AG08395 (cell line): ENCODE measurements around the gene DMPK.

Experiments used
- DNase-seq: peaks from one replicate; pipeline ENCODE4 v3.0.0; 2012; ENCODE audit warnings: mixed read lengths, low spot score

Gene DMPK, protein sequence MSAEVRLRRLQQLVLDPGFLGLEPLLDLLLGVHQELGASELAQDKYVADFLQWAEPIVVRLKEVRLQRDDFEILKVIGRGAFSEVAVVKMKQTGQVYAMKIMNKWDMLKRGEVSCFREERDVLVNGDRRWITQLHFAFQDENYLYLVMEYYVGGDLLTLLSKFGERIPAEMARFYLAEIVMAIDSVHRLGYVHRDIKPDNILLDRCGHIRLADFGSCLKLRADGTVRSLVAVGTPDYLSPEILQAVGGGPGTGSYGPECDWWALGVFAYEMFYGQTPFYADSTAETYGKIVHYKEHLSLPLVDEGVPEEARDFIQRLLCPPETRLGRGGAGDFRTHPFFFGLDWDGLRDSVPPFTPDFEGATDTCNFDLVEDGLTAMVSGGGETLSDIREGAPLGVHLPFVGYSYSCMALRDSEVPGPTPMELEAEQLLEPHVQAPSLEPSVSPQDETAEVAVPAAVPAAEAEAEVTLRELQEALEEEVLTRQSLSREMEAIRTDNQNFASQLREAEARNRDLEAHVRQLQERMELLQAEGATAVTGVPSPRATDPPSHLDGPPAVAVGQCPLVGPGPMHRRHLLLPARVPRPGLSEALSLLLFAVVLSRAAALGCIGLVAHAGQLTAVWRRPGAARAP

DNA sequence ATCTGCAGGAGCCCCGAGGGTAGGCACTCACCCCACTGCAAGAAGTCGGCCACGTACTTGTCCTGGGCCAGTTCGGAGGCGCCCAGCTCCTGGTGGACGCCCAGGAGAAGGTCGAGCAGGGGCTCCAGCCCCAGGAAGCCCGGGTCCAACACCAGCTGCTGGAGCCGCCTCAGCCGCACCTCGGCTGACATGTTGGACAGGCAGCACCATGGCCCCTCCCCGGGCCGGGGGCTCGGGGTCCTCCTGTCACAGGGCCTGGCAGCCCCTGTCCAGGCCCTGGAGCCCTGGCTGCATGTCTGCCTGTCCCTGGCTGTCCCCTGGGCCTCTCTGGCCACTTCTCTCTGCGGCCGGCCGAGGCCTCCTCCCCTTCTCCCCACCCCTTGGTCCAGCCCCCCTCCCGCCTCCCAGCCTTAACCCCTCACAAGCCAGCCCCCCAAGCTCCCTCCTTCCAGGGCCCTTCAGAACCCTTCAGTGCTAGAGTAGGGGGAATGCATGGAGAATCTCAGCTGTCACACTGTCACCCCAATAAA, at the start of gene DMPK:
Gene DMPK (minus strand): TSS at position 329 of the 530 bp plus-strand sequence. CDS start 138 bp downstream, at position 191.
- peak; percentile 49 for DNase-seq

DNA sequence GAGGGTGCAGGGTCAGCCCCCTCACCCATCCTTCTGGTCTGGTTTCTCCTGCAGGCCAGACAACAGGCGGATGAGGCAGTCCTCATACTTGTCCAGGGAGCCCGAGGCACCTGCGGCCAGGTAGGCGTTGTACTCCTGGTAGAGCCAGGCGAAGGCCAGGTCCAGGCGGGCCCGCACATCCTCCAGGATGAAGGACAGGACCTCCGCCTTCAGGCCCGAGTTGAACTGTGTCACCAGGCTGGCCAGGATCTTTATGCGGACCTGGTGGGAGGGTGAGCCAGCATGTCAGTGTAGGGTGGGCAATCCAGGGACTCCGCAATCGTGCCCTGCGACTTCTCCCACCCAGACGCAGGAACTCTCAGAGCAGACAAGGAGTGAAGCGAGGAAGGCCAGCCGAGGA, 46.7 kb upstream of the DMPK start:
- DNase-seq = no peak

DNA sequence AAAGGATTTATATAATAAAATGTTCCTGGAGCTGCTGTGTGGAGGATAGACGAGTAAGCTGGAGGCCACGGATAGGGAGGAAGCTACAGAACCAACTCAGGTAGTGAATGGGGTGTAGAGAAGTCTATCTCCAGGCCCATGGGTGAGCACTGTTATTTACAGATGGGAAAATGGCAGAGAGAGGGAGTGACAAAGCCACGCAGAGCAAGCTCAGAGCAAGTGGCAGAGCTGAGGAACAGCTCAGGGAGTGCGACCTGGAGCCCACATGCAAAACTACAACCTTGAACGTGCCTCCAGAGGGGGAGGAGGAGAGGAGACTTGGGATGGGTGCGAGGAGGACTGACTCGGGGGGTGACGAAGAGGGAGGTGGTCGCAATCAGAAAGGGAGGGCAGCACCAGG, 46.2 kb upstream of the DMPK start:
- no peak for DNase-seq

DNA sequence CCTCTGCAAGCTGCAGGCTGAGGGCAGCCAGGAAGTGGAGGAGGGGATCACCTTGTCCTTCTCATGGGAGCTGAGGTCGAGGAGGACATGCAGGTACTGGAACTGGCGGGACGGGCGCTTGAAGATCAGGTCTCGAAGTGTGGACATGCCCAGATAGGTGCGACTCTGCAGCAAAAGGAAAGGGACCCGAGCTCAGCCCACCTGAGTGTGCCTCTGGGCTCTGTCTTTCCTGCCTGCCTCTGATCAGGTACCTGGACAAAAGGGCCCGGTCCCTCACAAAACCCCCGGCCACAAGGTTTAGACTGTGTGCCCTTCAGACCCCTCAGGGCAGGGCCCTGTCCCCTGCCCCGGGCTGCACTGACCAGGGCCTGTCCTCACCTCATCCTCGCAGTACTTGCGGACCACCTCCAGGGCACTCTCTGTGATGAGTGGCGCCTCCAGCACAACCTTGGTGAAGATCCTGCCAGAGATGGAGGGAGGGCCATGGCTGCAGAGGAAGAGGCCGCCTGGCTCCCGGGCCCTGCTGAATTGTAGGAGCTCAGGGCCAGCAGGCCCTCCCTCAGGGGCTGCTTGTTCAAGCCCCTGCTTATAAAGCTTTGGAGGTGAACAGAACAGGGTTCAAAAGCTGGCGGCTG, 45.3 kb upstream of the DMPK start:
- no peak for DNase-seq

DNA sequence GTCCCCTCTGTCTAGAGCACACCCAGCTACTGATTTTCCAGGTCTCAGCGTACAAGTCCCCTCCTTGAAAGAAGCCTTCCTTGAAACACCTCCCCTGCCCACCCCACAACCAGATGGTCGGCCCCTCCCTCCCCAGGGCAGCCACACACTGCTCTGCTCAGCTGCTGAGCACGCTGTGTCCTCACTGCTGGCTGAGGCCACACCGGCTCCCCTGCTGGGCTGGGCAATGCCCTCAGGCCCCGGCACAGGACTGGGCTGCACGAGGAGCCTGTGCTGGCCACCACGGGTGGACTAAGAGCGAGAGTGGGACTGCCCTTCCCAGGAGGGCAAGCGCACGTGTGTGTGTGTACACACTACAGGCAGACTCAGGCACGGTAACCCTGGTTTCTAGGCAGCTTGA, 44.6 kb upstream of the DMPK start:
- no peak for DNase-seq

DNA sequence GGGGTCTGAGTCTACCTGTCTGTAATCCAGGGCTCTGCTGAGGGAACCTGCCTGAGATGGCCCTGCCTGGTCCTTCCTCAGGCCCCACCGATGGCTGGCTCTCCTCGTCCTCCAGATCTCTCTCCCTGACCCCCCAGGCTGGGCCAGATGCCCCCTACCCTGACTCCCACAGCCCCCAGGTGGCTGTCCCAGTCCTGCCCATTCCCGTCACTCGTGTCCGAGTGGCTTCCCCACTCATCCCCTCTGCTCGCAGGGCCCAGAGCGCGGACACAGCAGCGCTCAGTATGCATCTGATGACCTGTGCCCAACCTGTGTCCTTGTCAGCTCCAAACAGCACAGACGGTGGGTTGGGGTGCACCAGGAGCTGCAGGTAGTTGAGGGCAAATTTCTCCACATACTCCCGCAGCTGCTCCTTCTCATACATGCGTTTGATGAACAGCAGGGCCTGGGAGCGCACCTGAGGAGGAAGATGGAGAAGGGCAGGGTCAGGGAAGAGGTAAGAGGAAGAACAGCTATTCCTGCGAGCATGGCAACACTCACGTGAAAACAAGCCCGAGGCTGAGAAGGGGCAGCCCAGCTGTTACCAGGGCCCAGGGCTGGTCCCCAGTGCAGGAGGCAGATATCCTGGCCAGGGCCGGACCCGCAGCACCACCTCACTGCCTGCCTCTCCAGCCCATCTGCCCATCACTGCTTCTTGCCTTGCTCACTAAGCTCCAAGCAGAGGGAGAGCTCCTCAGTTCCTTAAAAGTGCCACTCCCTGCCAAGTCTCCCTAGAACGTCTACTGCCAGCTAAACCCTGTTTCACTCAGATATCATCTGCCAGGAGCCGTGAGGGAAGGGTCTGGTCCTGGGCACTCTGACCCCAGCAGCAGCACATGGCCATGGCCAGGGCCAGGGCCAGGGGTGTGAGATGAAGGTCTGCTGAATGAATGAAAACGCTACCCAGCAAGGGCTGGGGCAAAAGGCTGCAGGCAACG, 43.9 kb upstream of the DMPK start:
- no peak for DNase-seq

DNA sequence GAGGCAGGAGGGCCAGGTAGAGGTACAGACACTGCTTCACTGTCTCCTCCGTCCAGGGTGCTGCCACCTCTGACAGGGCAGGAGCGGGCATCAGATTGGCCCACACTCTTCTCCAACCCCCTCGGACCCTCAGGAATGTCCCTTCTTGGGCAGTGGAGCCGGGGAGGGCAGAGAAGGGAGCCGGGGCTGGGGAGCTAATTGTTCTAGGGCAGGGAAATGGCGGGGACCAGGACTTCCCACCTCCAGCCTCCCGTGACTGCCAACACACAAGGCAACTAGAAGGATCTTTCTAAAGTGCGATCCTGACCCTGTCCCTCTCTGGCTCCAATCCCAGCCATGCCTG, 42.9 kb upstream of the DMPK start:
- no peak for DNase-seq

DNA sequence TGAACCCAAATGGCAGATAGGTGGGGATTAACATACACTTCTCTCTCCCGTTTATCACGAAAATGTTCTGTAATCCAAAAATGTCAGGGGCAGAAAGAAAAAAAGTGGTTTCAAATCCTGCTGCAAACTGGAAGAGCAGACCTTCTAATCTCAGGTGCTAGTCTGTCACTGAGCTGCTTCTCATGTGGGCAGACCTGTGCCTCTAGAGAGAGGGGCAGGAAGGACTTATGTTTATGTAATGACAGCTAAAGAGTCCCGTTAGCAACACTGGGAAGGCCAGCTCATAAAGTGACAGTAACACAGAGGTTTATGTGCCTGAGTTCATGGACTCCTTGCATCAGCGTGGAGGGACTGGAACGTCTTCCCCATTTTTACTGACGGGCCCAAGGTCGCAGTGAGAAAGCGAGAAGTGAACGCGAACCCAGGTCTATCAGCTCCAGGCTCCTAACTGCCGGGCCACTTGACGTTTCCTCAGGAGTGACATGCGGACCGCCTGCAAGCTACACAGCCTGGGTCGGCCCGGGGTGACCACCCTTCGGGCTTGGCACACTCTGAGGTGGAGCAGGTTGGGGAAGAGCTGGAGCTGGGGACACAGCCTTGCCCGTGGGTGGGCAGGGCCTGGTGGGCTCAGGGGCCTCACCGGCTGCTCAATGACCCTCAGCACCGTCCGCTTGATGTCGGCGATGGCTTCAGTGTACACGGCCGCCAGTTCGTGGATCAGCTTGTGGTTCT, 42.4 kb upstream of the DMPK start:
- DNase-seq = no peak

DNA sequence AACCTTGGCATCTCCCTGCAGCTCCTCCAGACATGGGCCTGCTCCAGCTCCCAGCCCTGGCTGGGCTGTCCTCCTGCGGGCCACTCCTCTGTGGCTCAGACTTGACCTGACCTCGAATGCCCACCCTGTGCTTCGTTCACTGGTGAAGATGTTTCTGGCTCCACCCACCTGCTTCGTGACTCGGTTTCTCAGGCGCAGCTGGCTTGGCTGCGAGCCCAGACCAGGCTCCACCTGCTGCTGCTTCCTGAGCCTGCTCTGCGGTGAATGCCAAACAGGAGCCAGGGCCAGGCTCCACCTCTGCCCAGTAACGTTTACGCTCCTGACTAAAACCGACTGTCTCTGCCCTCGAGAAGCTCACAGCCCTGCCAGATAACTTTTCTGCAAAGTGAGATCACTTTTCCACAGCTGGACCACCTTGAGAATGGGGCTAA, 41.8 kb upstream of the DMPK start:
- no peak for DNase-seq

DNA sequence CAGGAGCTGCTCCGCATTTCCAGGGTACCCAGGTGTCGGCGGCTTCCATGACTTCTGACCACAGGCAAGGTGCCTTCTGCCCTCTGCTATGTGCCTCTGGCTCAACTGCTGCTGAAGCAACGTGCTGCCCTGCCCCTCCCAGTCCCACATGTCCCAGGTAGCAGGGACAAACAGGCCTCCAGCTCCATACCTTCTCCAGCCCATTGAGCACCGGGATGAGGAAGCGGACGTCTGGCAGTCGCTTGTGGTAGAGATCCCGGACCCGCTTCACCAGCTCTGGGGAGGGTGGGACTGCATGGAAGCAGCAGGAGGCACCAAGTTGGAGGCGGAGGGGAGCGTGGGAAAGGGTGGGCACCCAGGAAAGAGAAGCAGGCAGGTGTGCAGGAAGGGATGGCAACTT, 40.9 kb upstream of the DMPK start:
- no peak for DNase-seq

DNA sequence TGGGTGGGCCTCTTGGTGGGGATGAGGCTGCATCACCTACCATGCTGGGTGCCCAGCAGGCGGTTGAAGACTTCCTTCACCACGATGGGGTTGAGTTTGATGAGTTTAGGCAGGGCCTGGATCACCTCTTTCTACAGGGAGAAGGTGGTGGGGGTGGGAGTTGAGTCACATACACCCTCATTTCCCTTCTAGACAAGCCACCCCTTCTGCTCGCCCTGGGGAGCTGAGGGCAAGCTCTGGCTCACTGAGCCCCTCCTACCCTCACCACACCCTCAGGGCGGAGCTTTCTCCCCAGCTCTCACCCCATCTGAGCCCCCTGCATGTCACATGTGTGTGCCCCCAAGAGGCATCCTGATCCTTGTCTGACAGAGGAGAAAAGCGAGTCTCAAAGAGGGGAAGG, 40.4 kb upstream of the DMPK start:
- DNase-seq = no peak

DNA sequence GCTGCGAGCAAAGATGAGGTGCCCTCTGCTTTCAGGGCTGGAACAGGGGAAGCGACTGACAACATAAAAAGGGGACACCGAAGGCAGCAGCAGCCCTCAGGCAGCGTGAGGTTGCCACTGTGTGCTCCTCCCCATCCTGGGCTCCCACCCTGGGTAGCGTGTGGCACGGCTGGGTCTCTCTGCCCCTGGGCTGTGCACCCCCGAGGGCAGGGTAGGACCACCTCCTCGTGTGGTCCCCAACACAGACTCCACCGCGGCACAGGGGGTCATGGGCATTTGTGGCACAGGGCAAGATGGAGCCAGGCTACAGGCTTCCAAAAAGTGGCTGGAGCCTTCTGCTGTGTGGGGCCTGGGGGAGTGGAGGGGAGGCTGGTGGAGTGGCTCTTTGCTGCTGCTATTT, 39.3 kb upstream of the DMPK start:
- DNase-seq = no peak

DNA sequence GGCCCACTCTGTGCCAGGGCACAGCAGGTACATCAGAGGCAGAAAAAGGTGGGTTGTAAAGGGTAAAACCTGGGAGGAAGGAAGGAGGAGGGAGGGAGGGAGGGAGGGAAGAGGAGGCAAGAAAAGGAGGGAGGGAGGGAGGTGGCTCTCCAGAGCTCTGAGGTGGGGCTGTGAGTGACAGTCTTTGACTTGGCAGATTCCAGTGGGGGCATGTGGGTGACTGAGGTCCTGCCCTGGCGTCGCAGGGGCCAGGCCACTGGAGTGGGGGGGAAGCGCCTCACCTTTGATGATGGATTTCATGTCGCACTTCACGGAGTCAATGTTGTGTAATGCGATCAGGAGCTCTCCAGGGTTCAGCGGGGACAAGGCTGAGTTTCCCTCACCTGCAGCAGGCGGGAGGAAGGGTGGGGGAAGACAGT, 38.8 kb upstream of the DMPK start:
- DNase-seq = no peak

DNA sequence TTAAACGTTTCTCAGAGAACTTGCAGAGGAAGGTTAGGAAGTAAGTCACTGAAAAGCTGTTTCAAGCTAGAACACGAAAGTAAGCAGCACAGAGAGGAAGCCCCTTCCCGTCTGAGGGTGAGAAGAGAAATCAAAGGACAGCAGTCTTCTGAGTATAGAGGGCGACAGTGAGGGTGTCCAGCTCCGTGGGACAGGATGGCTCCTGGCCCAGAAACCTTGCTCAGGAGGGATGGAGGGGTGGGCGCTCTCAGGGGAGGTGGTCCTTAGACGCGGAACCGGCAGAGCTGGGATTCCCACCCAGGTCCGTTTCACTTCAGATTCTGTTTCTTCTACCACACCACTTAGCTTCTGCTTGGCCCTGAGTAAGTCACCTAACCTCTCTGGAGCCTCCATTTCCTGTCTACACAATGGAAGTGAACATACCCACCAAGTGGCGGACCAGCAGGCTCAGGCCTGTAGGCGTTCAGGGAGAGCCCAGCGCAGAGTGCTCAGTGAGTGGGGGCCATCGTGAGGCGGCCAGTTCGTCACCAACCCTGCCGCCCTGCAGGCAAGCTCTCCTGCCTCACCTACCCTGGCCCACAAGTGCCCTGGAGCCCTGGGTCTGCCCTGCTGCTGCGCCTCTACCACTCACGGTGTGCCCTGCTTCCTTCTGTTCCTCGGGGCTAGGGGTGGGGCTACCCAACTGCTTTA, 38.3 kb upstream of the DMPK start:
- no peak for DNase-seq

DNA sequence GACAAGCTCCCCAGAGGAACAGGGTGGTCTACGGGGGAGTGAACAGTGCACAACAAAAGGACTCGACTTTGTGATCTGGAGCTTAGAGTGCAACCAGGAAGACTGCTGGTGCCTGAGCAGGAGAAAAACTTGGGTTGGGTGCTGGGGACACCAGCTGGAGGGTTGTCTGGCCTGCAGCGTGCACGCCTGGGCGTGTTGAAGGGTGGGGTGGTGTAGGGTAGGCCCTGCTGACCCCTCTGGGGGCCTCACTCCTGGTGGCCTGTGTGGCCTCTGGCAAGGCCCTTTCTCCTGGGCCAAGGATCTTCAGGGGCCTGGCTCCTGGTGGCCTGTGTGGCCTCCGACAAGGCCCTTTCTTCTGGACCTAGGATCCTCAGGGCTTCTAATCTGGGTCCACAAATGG, 37.5 kb upstream of the DMPK start:
- DNase-seq = no peak

DNA sequence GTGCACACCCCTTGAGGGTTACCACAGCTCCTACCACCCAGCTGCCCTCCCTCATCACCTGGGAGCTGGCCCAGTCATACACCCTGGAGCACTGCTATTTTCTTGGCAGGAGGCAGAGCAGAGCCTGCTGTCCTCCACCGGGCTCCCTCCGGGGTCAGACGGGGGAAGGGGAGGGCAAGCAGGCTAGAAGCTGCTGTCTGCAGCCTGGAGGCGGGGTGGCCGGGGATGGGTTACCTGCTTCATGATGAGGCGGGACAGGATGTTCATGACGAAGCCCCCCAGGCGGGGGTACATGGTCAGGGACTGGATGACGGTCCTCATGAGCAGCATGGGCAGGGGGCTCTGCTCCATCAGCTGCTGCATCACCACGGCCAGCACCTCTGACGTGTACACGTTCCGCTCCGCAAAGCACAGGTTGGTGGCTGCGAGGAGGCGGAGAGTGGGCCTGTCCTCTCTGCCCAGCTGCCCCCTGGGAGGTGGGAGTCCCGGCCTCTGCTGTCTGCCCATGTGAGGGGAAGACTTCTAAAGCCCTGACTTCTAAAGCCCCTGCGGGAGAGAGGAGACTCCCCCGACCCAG, 35.5 kb upstream of the DMPK start:
- DNase-seq = no peak

DNA sequence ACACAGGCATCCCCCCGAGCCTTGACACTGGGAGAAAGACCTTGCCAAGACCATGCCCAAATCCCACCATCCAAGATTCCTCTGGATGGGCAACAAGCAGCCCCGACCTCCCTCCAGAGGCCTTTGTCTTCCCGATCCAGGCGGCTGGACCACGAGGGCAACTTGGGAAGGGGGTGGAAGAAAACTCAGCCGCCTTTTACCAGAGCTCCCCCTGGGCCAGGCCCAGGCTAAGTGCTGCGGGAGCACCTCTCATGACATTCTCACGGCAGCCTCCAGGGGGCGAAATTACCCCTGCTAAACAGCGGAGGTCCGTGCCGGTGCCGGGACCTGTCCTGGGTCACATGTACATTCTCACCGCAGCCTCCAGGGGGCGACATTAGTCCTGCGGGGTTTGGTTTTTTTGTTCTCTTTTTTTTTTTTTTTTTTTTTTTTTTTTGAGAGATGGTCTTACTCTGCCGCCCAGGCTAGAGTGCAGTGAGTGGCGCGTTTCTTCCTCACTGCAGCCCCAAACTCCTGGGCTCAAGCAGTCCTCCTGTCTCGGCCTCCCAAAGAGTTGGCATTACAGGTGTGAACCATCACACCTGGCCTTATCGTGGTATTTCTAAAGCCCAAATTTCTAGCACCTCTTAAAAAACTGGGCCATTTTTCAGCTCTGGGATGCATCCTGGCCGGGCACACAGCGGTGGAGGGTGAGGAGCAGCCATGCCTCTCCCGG, 34.9 kb upstream of the DMPK start:
- peak; percentile 98 for DNase-seq

DNA sequence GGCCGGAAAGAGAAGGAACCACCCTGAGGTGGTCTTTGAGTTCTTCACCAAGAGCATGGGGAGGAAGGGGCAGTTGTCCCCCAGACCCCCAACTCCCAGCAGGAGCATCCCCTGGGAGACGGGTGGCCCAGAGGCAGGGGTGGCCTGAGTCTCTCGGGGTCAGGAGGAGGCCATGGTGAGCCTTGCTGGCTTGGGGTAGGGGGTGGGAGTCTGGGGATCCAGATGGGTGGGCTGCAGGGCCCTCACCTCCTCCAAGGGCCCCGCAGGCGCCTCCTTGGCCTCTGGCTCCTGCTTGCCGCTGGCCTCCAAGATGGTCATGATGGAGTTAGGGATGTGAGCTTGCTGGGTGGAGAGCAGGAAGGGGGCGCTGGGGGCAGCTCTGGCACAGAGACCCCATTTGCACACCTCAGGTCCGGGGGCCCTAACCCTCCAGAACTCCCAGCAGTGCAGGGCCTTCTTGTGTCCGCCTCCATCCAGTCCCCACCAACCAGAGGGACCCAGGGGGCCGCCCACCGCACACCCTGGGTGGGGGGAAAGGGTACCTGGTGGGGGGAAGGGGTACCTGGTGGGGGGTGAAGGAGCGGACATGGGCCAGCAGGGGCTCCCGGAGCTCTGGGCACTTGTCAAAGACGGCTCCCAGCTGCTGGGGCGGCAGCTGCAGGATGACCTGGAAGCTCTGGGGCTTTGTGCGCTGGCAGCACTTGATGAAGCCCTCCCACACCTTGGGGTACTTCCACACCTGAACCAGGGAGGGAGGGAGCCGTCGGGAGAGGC, 34.1 kb upstream of the DMPK start:
- no peak for DNase-seq
